ENCODE results near the gene H1-8. TPM values are rescaled to one million over a fixed set of nuclear protein-coding genes. Genes with fewer than 3 reads are reported as not detected.

The H1-8 gene
- total RNA-seq, 1 donor from 2014 or later, result not detected

GRCh38 chr3:129594907-129595390 lies 52.0 kb downstream of the H1-8 start:
- no peak for TF ChIP-seq CTCF (IDR thresholded peaks at IDR 0.05; ENCODE audit: borderline replicate concordance)
- Histone ChIP-seq H3K4me3 (no peak overlapping the region), H3K9me3 (replicated peaks) (no peaks in the 10 kb centered on the region), H3K27ac (replicated peaks) (peak overlapping the region; percentile 96), H3K4me1 (peaks cover 98% of the 10 kb centered on the region), H3K27me3 (ENCODE audit: low read depth) (no peaks in the 10 kb centered on the region), H3K36me3 (no peaks in the 10 kb centered on the region)
- intact Hi-C loops (cut with micrococcal nuclease), result no loop called here
- no peak for DNase-seq

GRCh38 chr3:129595544-129596193 lies 52.7 kb downstream of the H1-8 start:
- TF ChIP-seq CTCF (IDR thresholded peaks at IDR 0.05; ENCODE audit: borderline replicate concordance), result no peak
- H3K27me3 ChIP-seq (ENCODE audit: low read depth), result no peaks in the 10 kb centered on the region
- no peaks in the 10 kb centered on the region for H3K9me3 ChIP-seq (replicated peaks)
- intact Hi-C loops (cut with micrococcal nuclease), result no loop called here
- no peaks in the 10 kb centered on the region for H3K36me3 ChIP-seq
- H3K4me1 ChIP-seq, result peaks cover 98% of the 10 kb centered on the region
- H3K4me3 ChIP-seq, result peak overlapping the region; percentile 82
- DNase-seq, result no peak
- peak overlapping the region; percentile 96 for H3K27ac ChIP-seq (replicated peaks)

GRCh38 chr3:129596194-129597086 lies 53.5 kb downstream of the H1-8 start:
- intact Hi-C loops (cut with micrococcal nuclease), result no loop called here
- H3K4me3 ChIP-seq, result peak overlapping the region; percentile 82
- H3K27ac ChIP-seq (replicated peaks), result peak overlapping the region; percentile 96

GRCh38 chr3:129597087-129597999 lies 54.4 kb downstream of the H1-8 start:
- peak; percentile 54 for DNase-seq

More at GRCh38 chr3:129596194-129597086, 53.5 kb downstream of the H1-8 start:
- no peak for TF ChIP-seq CTCF (IDR thresholded peaks at IDR 0.05; ENCODE audit: borderline replicate concordance)
- no peaks in the 10 kb centered on the region for H3K36me3 ChIP-seq
- H3K27me3 ChIP-seq (ENCODE audit: low read depth), result no peaks in the 10 kb centered on the region
- H3K9me3 ChIP-seq (replicated peaks), result no peaks in the 10 kb centered on the region
- H3K4me1 ChIP-seq, result peaks cover 98% of the 10 kb centered on the region
- peak; percentile 92 for DNase-seq

More at GRCh38 chr3:129597087-129597999, 54.4 kb downstream of the H1-8 start:
- H3K4me1 ChIP-seq, result peaks cover 98% of the 10 kb centered on the region
- intact Hi-C loops (cut with micrococcal nuclease), result no loop called here
- H3K27ac ChIP-seq (replicated peaks), result peak overlapping the region; percentile 96
- no peaks in the 10 kb centered on the region for H3K27me3 ChIP-seq (ENCODE audit: low read depth)
- TF ChIP-seq CTCF (IDR thresholded peaks at IDR 0.05; ENCODE audit: borderline replicate concordance), result no peak
- peak overlapping the region; percentile 82 for H3K4me3 ChIP-seq
- no peaks in the 10 kb centered on the region for H3K9me3 ChIP-seq (replicated peaks)
- no peaks in the 10 kb centered on the region for H3K36me3 ChIP-seq
